ENCODE measurements around the gene STX7. TPM values are rescaled to one million over a fixed set of nuclear protein-coding genes. Genes with fewer than 3 reads are reported as not detected.
"Not testable (repeated sequence)": the region's sequence is repeated elsewhere in the genome, so short reads cannot be mapped to it uniquely, and the experiment has no call there.

The STX7 gene, protein sequence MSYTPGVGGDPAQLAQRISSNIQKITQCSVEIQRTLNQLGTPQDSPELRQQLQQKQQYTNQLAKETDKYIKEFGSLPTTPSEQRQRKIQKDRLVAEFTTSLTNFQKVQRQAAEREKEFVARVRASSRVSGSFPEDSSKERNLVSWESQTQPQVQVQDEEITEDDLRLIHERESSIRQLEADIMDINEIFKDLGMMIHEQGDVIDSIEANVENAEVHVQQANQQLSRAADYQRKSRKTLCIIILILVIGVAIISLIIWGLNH
- 100 to 1,000 TPM; 141 to 257 (median 207) TPM for polyA plus RNA-seq (ENCODE audit: low read depth in 6 of 6)

GRCh38 chr6:132512638-132513632 is at the start of gene STX7:
TSS of gene STX7 (minus strand) at chr6:132513116. CDS start at chr6:132503530, 9,586 bp downstream.
- no peaks in the 10 kb centered on the region for H3K27me3 Mint-ChIP-seq
- peaks cover 16 to 26% of the 10 kb centered on the region in 2 donors for H3K36me3 Mint-ChIP-seq
- H3K9me3 Mint-ChIP-seq = no peaks in the 10 kb centered on the region
- ATAC-seq (ENCODE audit: low read depth in 2 of 2) (peak; percentile 83 to 87), DNase-seq (peak; percentile 95)
- peak within 1 kb of the TSS; percentile 81 to 100 (median 98) for H3K4me3 Mint-ChIP-seq
- H3K27ac Mint-ChIP-seq = peak within 1 kb of the TSS in 5 of 6 donors; percentile 99 to 100 (median 99)
- peaks cover 47 to 58% (median 51%) of the 10 kb centered on the region in 3 donors for H3K4me1 Mint-ChIP-seq

DNA sequence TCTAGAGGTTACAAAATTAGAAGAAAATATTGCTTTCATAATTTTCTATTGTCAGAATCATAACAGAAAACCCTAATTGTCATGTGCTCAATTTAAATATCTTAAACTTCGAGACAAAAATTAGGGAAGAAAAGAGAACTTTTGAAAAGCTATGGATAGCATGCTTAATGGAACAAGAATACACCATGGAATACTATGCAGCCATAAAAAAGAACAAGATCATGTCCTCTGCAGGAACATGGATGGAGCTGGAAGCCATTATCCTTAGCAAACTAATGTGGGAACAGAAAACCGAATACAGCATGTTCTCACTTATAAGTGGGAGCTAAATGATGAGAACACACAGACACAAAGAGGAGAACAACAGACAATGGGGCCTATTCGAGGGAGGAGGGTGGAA is 47.2 kb upstream of the STX7 start:
- not testable (repeated sequence) for H3K9me3 Mint-ChIP-seq; H3K36me3 Mint-ChIP-seq; ATAC-seq (ENCODE audit: low read depth in 2 of 2); DNase-seq; H3K27ac Mint-ChIP-seq; H3K4me1 Mint-ChIP-seq; H3K4me3 Mint-ChIP-seq
- H3K27me3 Mint-ChIP-seq = peaks cover 21 to 43% (median 25%) of the 10 kb centered on the region in 3 donors

GRCh38 chr6:132552372-132552771 is 39.5 kb upstream of the STX7 start, which contains the start of gene TAAR8:
TSS of gene TAAR8 (plus strand) at chr6:132552672. CDS start at chr6:132552693, 21 bp downstream.
- peaks cover 11 to 33% (median 19%) of the 10 kb centered on the region in 3 donors for H3K27me3 Mint-ChIP-seq

GRCh38 chr6:132551214-132551613 is 38.3 kb upstream of the STX7 start:
- H3K36me3 Mint-ChIP-seq = no peaks in the 10 kb centered on the region
- H3K27me3 Mint-ChIP-seq = peaks cover 7 to 24% (median 8%) of the 10 kb centered on the region in 3 donors
- DNase-seq = no peak
- no peak for ATAC-seq (ENCODE audit: low read depth in 2 of 2)
- H3K27ac Mint-ChIP-seq = peak overlapping the region in 1 of 6 donors; percentile 70
- peaks cover 0 to 2% (median 0%) of the 10 kb centered on the region in 7 donors for H3K9me3 Mint-ChIP-seq
- H3K4me1 Mint-ChIP-seq = peaks cover 6 to 9% (median 8%) of the 10 kb centered on the region in 3 donors
- no peak overlapping the region for H3K4me3 Mint-ChIP-seq

More at GRCh38 chr6:132552372-132552771, 39.5 kb upstream of the STX7 start, which contains the start of gene TAAR8:
- peaks cover 0 to 2% (median 0%) of the 10 kb centered on the region in 7 donors for H3K9me3 Mint-ChIP-seq
- H3K36me3 Mint-ChIP-seq = no peaks in the 10 kb centered on the region
- peaks cover 6 to 7% (median 7%) of the 10 kb centered on the region in 3 donors for H3K4me1 Mint-ChIP-seq
- no peak within 1 kb of the TSS for H3K4me3 Mint-ChIP-seq
- DNase-seq (no peak), ATAC-seq (ENCODE audit: low read depth in 2 of 2) (no peak)
- H3K27ac Mint-ChIP-seq = no peak within 1 kb of the TSS

DNA sequence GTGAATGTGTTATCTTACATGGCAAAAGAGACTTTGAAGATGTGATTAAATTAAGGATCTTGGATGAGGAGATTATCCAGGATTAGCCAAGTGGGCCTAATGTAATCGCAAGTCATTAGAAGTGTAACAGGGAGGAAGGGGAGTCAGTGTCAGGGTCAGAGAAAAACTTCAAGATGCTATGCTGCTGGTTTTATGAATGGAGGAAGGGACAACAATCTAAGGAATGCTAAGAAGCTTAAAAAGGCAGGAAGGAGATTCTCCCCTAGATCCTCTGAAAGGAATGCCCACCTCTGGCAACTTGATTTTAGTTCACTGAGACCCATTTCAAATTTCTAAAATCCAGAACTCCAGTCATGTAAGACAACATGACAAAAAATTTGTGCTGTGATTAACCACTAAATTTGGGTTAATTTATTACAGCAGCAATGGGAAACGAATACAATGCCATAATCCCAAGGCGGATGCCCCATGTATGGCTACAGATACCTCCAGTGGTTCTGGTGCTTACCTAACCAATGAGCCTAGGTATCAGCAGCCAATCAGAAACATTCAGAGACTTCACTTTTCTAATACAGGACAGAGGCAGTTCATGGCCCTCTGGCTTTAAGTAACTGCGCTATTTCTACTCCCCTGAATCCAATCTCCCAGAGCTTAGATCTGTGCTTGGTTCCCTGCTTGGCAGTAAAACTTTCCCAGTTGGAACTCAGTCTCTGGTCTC is 36.0 kb upstream of the STX7 start:
- Mint-ChIP-seq H3K4me3 (no peak overlapping the region), H3K9me3 (no peaks in the 10 kb centered on the region), H3K27ac (no peak overlapping the region), H3K36me3 (no peaks in the 10 kb centered on the region), H3K27me3 (peaks cover 0 to 19% (median 0%) of the 10 kb centered on the region in 3 donors), H3K4me1 (peaks cover 6 to 9% (median 8%) of the 10 kb centered on the region in 3 donors)
- DNase-seq (no peak), ATAC-seq (ENCODE audit: low read depth in 2 of 2) (no peak)

GRCh38 chr6:132544826-132545225 is 31.9 kb upstream of the STX7 start:
- no peaks in the 10 kb centered on the region for H3K36me3 Mint-ChIP-seq
- peaks cover 6 to 9% (median 8%) of the 10 kb centered on the region in 3 donors for H3K4me1 Mint-ChIP-seq
- DNase-seq (no peak), ATAC-seq (ENCODE audit: low read depth in 2 of 2) (no peak)
- peaks cover 9 to 17% (median 16%) of the 10 kb centered on the region in 3 donors for H3K27me3 Mint-ChIP-seq
- H3K27ac Mint-ChIP-seq = no peak overlapping the region
- H3K9me3 Mint-ChIP-seq = no peaks in the 10 kb centered on the region
- no peak overlapping the region for H3K4me3 Mint-ChIP-seq

GRCh38 chr6:132537977-132538376 is 25.1 kb upstream of the STX7 start, which contains the start of gene TAAR9:
TSS of gene TAAR9 (plus strand) at chr6:132538277. CDS start at chr6:132538290, 13 bp downstream.
- no peak for DNase-seq
- Mint-ChIP-seq H3K4me1 (peaks cover 0 to 5% (median 0%) of the 10 kb centered on the region in 3 donors), H3K27me3 (peaks cover 26 to 33% (median 31%) of the 10 kb centered on the region in 3 donors), H3K4me3 (no peak within 1 kb of the TSS), H3K36me3 (peaks cover 5 to 8% of the 10 kb centered on the region in 2 donors), H3K27ac (peak within 1 kb of the TSS in 1 of 6 donors; percentile 3), H3K9me3 (peaks cover 0 to 15% (median 7%) of the 10 kb centered on the region in 7 donors)
- no peak for ATAC-seq (ENCODE audit: low read depth in 2 of 2)

DNA sequence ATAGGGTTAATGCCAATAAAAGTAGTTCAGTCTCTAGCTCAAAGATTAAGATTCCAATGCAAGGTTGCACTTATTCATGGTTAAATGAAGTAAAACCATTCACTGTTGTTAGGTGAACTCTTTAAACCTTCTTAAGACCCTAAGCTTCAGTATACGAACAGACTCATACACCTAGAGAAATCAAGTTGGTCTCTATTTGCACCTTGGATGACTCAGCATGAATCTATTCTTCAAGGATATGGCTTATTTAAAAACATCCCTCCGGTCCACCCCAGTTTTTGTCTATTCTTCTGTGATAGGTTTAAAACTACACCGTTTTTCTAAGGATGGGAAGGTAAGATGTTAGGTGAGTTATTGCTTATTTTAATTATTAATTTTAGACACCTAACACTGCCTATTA is 24.2 kb upstream of the STX7 start:
- H3K4me3 Mint-ChIP-seq = no peak overlapping the region
- no peak overlapping the region for H3K27ac Mint-ChIP-seq
- H3K9me3 Mint-ChIP-seq = peaks cover 0 to 15% (median 7%) of the 10 kb centered on the region in 7 donors
- ATAC-seq (ENCODE audit: low read depth in 2 of 2) = no peak
- H3K4me1 Mint-ChIP-seq = peaks cover 0 to 5% (median 0%) of the 10 kb centered on the region in 3 donors
- H3K27me3 Mint-ChIP-seq = peaks cover 26 to 33% (median 31%) of the 10 kb centered on the region in 3 donors
- no peak for DNase-seq
- H3K36me3 Mint-ChIP-seq = peaks cover 5 to 8% of the 10 kb centered on the region in 2 donors

DNA sequence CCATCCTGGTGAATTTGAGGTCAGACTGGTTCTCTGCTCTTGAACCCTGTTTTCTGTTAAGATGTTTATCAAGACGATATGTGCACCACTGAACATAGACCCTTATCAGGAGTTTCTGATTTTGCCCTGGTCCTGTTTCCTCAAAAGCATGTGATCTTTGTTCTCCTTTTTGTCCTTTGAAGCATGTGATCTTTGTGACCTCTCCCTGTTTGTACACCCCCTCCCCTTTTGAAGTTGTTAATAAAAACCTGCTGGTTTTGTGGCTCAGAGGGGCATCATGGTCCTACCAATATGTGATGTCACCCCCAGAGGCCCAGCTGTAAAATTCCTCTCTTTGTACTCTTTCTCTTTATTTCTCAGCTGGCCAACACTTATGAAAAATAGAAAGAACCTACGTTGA is 21.6 kb upstream of the STX7 start:
- Mint-ChIP-seq H3K27me3 (peaks cover 15 to 24% (median 21%) of the 10 kb centered on the region in 3 donors), H3K4me1 (peaks cover 3 to 10% (median 4%) of the 10 kb centered on the region in 3 donors), H3K27ac (peak overlapping the region in 1 of 6 donors; percentile 71), H3K9me3 (peaks cover 0 to 15% (median 7%) of the 10 kb centered on the region in 7 donors)
- H3K36me3 Mint-ChIP-seq; H3K4me3 Mint-ChIP-seq; DNase-seq; ATAC-seq (ENCODE audit: low read depth in 2 of 2): not testable (repeated sequence)

- Mint-ChIP-seq H3K27me3 (no peaks in the 10 kb centered on the region), H3K4me1 (peaks cover 3 to 10% (median 4%) of the 10 kb centered on the region in 3 donors), H3K4me3 (peak overlapping the region; percentile 51 to 92 (median 82)), H3K9me3 (peaks cover 0 to 13% (median 7%) of the 10 kb centered on the region in 7 donors), H3K27ac (peak overlapping the region in 1 of 6 donors; percentile 28), H3K36me3 (peaks cover 5 to 8% of the 10 kb centered on the region in 2 donors)
- ATAC-seq (ENCODE audit: low read depth in 2 of 2) = peak; percentile 87 to 88
- peak; percentile 63 for DNase-seq
Observed at GRCh38 chr6:132530293-132530974, 17.5 kb upstream of the STX7 start.

DNA sequence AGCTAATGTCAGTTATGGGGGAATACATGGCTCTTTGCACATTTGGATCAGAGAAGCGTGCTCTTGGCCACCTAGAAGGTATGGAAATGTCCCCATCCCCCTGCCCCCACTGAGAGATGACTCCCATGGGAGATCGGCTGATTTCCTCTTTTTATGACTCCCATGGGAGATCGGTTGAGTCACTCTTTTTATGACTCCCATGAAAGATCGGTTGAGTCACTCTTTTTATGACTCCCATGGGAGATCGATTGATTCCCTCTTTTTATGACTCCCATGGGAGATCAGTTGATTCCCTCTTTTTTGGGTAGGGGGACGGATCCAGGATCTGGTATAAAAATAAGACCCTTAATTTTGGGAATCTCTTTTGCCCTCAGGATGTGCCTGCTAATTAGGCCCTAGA is 14.9 kb upstream of the STX7 start:
- Mint-ChIP-seq H3K36me3 (no peaks in the 10 kb centered on the region), H3K4me1 (peaks cover 3 to 5% (median 4%) of the 10 kb centered on the region in 3 donors), H3K9me3 (peaks cover 0 to 2% (median 0%) of the 10 kb centered on the region in 7 donors), H3K4me3 (no peak overlapping the region), H3K27ac (no peak overlapping the region), H3K27me3 (no peaks in the 10 kb centered on the region)
- ATAC-seq (ENCODE audit: low read depth in 2 of 2) = no peak
- DNase-seq = no peak

DNA sequence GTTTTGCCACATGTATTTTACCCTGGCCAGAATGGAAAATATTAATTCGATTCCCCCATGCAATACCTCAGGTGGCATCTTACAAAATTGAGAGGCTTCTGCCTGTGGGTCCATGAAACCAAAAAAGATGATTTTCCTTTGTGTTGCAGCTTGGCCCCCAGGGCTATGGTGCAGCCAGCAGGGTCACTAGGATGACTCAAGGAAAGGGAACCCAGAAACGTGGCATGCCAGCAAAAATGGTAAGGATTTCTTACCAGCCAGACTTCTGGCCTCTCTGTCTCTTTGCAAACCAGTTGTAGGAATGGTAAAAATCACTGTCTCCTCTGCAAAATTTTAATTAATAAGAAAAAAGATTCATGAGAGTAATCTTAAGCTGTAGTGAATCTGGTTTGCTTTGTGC is 13.5 kb upstream of the STX7 start:
- Mint-ChIP-seq H3K4me3 (no peak overlapping the region), H3K27me3 (no peaks in the 10 kb centered on the region), H3K36me3 (no peaks in the 10 kb centered on the region), H3K9me3 (peaks cover 0 to under 1% (median 0%) of the 10 kb centered on the region in 7 donors), H3K27ac (peak overlapping the region in 1 of 6 donors; percentile 91), H3K4me1 (peaks cover 3 to 5% (median 4%) of the 10 kb centered on the region in 3 donors)
- DNase-seq = no peak
- no peak for ATAC-seq (ENCODE audit: low read depth in 2 of 2)
